Hematopoietic multipotent progenitor cell treated with erythropoietin and hydrocortisone succinate and interleukin-3 and kit ligand, for 8 days (in vitro differentiated cells): ENCODE data around the gene TMEM11.
"Not testable (repeated sequence)": the region's sequence is repeated elsewhere in the genome, so short reads cannot be mapped to it uniquely, and the experiment has no call there.

Source experiments
- DNase-seq: peaks from one replicate; pipeline ENCODE4 v3.0.0-alpha.2; 2015

Gene TMEM11

DNA sequence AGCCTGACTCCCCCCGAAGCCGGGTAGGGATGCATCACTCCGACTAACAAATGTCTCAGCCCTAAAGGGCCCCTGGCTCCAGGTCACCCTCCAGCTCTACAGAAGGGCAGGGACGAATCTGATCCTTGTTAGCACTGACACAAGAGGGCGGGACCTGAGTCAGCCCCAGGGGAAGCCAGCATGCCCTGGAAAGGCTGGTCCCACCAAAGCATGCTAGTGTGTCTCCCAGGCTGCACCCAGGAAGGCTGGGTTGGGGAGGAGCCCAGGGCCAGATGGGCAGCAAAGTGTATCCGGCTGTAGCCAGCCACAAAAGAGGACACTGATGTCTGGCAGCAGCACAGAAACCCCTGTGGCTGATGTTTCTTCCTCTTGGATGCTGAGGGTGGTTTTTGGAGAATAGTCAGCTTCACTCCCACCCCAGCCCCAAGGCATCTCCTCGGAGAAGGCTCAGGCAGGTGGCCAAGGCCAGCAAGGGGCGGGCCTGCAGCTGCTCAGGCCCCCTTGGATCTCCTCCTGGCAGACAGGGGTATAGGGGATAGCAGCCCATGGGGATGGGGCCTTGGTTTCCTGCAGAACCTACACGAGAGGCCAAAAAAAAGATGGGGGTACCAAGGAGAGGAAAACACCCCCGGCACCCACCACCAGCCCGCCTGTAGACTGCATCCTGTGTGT is 28.2 kb upstream of the TMEM11 start:
- DNase-seq = no peak

DNA sequence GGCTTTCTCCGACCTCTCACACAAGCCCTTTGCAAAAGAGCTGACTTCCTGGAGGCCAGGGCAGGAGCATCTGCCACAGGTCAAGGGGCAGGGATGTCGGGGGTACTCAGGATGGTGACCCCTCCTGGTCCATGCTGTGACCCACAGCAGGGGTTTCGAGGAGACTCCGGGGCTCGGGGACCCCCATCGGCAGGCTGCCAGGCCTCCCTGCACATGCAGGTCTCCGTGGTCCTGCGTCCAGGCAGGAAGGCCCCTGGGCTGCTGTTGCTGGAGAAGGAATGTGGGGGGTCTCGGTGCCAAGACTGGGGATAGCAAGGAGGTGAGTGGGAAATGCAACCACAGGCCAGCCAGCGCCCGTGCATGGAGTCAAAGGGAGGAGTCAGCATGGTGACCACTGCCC is 27.6 kb upstream of the TMEM11 start:
- DNase-seq = no peak

GRCh38 chr17:21240369-21241055 is 26.6 kb upstream of the TMEM11 start:
- DNase-seq = no peak

- peak; percentile 59 for DNase-seq
Measured at GRCh38 chr17:21239680-21240368, 25.9 kb upstream of the TMEM11 start.

DNA sequence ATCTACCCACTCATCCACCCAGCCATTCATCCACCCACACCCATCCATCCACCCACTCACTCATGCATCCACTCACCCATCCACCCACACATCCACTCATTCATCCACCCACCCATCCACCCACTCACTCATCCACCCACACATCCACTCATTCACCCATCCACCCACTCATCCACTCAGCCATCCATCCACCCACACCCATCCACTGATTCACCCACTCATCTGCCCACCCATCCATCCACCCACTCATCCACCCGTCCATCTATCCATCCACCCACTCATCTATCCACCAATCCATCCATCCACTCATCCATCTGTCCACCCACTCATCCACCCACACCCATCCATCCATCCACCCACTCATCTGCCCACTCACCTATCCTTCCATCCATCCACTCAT is 22.0 kb upstream of the TMEM11 start:
- DNase-seq = no peak

GRCh38 chr17:21233581-21234347 is 19.8 kb upstream of the TMEM11 start:
- no peak for DNase-seq

- no peak for DNase-seq
Measured at GRCh38 chr17:21232033-21232749, 18.2 kb upstream of the TMEM11 start.

- DNase-seq = no peak
Measured at GRCh38 chr17:21231533-21231932, 17.6 kb upstream of the TMEM11 start.

GRCh38 chr17:21228845-21229244 is 14.9 kb upstream of the TMEM11 start:
- no peak for DNase-seq

DNA sequence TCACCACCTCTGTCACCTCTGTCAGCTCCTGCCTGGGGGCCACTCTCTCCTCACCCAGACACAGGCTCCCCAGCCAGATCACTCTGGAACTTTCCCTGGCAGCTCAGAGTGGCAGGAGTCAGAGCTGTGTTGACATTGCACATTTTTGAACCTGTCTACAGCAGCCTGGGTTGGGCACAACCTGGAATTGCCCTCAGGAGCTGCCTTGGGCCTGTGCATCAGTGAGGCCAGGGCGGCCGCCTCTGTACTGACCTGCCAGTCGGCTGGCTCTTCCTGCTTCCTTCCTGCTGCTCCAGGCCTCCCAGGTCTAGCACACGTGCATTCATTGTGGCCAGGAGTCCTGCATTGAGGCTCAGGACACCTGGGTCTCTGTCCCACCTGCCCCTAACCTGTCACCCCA is 14.2 kb upstream of the TMEM11 start:
- no peak for DNase-seq

DNA sequence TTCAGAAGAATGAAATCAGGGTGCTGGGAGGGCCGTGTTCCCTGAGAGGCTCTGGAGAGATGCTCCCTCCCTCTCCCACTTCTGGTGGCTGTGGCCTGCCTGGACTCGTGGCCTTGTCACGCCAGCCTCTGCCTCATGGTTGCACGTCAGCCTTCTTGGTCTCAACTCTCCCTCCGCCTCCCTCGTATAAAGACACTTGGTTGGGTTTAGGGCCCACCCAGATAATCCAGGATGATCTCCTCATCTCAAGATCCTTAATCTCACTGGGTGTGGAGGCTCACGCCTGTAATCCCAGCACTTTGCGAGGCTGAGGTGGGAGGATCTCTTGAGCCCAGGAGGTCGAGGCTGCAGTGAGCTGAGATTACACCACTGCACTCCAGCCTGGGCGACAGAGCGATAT is 13.3 kb upstream of the TMEM11 start:
- not testable (repeated sequence) for DNase-seq

- DNase-seq = no peak
Measured at GRCh38 chr17:21223086-21223485, 9.1 kb upstream of the TMEM11 start.

- no peak for DNase-seq
Measured at GRCh38 chr17:21218831-21219380, 4.9 kb upstream of the TMEM11 start.

- DNase-seq = peak; percentile 85
Measured at GRCh38 chr17:21218101-21218500, 4.1 kb upstream of the TMEM11 start.

DNA sequence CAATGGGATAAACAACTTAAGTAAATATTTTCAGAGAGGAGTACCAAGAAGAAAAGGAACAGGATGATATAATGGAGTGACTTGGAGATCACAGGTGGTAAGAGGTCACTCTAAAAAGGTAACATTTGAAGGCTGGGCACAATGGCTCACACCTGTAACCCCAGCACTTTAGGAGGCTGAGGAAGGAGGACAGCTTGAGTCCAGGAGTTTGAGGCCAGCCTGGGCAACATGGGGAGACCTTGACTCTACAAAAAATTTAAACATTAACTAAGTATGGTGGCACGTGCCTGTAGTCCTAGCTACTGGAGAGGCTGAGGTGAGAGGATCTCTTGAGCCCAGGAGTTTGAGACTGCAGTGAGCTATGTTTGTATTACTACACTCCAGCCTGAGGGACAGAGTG is 3.4 kb upstream of the TMEM11 start:
- no peak for DNase-seq

- peak; percentile 24 for DNase-seq
Measured at GRCh38 chr17:21215935-21216334, 2.0 kb upstream of the TMEM11 start.

DNA sequence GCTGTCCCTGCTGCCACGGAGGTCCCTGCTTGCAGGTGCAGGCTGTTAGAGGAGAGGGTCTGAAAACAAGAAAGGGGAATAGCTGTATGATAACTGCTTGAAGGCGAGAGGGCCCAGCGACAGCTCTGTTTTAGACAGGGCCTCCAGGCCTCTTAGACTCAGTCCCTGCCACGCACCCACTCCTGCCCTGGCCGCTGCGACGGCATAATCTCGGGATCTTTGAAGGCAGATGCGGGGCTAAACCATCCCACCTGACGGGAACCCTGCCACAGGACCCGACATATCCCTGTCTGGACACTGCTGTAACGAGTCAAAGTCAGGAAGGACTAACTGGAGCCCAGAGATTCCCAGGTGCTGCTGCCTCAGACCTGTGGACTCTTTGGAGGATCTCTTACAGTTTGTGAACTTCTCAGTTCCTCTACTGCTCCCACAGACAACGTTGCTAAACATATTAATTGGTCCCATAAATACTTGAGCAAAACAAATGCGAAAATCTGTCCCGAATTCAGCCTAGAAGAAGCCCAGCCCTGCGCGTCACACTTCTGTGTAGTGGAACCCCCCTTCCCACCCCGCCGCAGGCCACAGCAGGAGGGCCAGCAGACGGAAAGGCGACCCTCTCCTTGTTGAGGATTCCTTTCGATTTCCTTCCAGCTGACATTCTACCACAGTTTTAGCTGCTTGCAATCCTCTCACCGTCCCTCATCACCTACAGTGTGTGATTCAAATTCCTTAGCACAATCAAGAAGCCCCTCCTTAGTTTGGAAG is 998 bp upstream of the TMEM11 start:
- peak; percentile 11 for DNase-seq

DNA sequence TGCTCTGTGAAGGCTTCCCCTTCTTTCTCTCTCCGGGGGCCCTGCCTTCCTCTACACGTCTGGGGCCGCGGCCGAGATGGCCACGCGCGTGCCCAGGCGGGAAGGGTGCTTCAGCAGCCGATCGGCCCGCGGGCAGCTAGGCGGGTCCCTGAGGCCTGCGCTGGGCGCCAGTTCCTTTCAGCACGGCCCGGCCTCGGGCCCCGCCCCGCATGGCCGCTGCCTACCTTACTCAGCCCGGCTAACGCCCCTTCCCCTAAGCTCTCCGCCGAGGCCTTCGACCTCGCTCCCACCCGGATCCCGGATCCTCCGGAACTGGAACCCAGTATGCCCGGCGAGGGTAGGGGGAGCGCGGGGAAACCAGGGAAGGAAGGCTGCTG is 335 bp downstream of the TMEM11 start:
- peak; percentile 48 for DNase-seq

GRCh38 chr17:21212826-21213637 is 929 bp downstream of the TMEM11 start:
- no peak for DNase-seq

DNA sequence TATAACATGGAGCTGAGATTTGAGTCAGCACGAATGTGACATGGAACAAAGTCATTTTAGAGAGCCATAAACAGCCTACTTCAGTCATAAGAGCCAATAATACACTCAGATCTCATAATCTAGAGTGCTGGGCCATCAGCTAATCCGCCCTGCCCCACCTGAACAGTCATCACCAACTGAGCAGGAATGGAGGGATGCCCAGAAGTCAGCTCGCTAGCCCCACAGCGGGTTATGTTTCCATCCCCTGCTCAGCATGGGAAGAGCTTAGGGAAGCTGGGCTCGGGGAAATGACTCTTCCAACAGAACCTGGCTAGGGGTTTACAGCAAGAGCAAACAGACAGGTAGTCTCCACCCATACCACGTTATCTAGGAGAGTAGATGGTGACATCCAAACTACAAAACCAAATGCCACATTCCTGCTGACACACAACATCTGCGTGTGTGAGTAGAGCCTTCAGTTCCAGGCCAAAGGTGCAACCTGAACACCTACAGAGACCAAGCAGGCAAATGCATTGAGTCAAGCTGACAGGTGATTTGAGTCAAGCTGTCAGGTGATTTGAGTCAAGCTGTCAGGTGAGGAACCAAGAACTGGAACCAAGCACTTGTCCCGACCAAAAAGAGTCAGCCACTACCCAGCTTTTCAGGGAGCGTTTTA is 2.0 kb downstream of the TMEM11 start:
- no peak for DNase-seq
